HG03520 (cell line): ENCODE data around the gene WASL.

Source experiments
- ATAC-seq: cut with Tn5 transposase; IDR thresholded peaks from one replicate; pipeline ENCODE4 v1.9.1; 2021; ENCODE audit warnings: mild to moderate bottlenecking, moderate library complexity; ENCODE audit not compliant: unreplicated experiment

The WASL gene

GRCh38 chr7:123662293-123662692 lies 86.5 kb downstream of the WASL start:
- no peak for ATAC-seq

- ATAC-seq = no peak
Measured at GRCh38 chr7:123661765-123662164, 87.0 kb downstream of the WASL start.

- no peak for ATAC-seq
Measured at GRCh38 chr7:123660514-123661354, 88.1 kb downstream of the WASL start.

- ATAC-seq = no peak
Measured at GRCh38 chr7:123658023-123658422, 90.8 kb downstream of the WASL start.

- ATAC-seq = no peak
Measured at GRCh38 chr7:123657304-123657685, 91.5 kb downstream of the WASL start.

GRCh38 chr7:123656544-123657303 lies 92.1 kb downstream of the WASL start:
- no peak for ATAC-seq

- no peak for ATAC-seq
Measured at GRCh38 chr7:123655614-123656013, 93.2 kb downstream of the WASL start, which contains the start of gene LMOD2. LMOD2 (plus strand) TSS chr7:123655866; CDS start chr7:123655964, 98 bp downstream.

GRCh38 chr7:123653162-123653561 lies 95.6 kb downstream of the WASL start:
- no peak for ATAC-seq

GRCh38 chr7:123652406-123652805 lies 96.4 kb downstream of the WASL start:
- ATAC-seq = no peak

GRCh38 chr7:123650595-123650994 lies 98.2 kb downstream of the WASL start:
- no peak for ATAC-seq

GRCh38 chr7:123649964-123650363 lies 98.8 kb downstream of the WASL start:
- no peak for ATAC-seq

GRCh38 chr7:123647106-123647730 lies 101.6 kb downstream of the WASL start:
- ATAC-seq = no peak

GRCh38 chr7:123645516-123645915 lies 103.3 kb downstream of the WASL start:
- ATAC-seq = no peak

GRCh38 chr7:123643495-123644441 lies 105.0 kb downstream of the WASL start:
- ATAC-seq = no peak

- no peak for ATAC-seq
Measured at GRCh38 chr7:123641901-123642300, 106.9 kb downstream of the WASL start.

- no peak for ATAC-seq
Measured at GRCh38 chr7:123640583-123640982, 108.2 kb downstream of the WASL start.

GRCh38 chr7:123639631-123640030 lies 109.2 kb downstream of the WASL start:
- no peak for ATAC-seq

GRCh38 chr7:123637878-123638277 lies 110.9 kb downstream of the WASL start:
- ATAC-seq = no peak

GRCh38 chr7:123637203-123637602 lies 111.6 kb downstream of the WASL start:
- ATAC-seq = no peak

GRCh38 chr7:123635551-123636359 lies 113.0 kb downstream of the WASL start:
- peak; percentile 63 for ATAC-seq
